GM19239 (cell line): ENCODE data around the gene TDRD10.

ENCODE experiments used
- DNase-seq: peaks from one replicate; pipeline ENCODE4 v3.0.0; 2011; ENCODE audit warnings: low spot score; ENCODE audit not compliant: insufficient read length
- FAIRE-seq: peaks from 2 replicates; lab custom pipeline; 2011; peaks lifted over from hg19 to GRCh38; lab: Jason Lieb, UNC

The TDRD10 gene, protein sequence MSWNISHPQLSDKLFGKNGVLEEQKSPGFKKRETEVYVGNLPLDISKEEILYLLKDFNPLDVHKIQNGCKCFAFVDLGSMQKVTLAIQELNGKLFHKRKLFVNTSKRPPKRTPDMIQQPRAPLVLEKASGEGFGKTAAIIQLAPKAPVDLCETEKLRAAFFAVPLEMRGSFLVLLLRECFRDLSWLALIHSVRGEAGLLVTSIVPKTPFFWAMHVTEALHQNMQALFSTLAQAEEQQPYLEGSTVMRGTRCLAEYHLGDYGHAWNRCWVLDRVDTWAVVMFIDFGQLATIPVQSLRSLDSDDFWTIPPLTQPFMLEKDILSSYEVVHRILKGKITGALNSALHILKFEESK

DNA sequence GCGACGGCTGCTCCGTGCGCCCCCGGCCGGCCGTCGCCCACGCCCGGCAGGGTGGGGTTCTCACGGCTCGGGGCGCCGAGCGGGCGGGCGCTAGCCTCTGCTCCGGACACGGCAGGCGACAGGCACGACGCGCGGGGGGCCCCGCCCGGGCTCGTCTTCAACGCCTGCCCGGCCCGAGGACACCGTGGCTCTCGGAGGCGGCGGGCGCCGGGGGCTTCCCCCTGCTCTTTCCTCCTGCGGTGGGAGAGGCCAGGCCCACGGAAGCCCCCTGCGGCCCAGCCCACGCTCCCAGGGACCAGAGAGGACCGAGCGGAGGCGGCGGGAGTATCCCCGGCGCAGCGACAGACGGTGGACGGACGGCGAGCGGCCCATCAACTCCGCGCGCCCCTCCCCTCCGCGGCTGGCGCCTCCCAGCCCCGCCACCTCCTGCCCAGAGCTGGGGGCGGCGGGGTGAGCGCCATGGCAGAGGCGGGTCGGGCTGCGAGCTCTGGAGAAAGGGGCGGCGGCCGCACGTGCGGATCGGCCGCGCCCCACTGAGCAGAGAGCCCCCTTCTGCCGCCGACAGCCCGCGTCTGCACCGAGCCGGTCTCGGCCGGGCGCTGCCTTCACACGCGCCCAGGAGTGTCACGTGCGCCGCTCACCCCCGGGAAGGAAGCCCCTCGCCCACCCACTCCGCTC lies at the start of gene TDRD10, which contains the start of gene SHE:
TSS of gene TDRD10 (plus strand) at position 154 of the 678 bp plus-strand sequence. CDS start 4,685 bp downstream, outside the sequence.
TSS of gene SHE (minus strand) at position 347 of the 678 bp plus-strand sequence. CDS start 386 bp downstream, outside the sequence.
- DNase-seq, result no peak
- no peak for FAIRE-seq

DNA sequence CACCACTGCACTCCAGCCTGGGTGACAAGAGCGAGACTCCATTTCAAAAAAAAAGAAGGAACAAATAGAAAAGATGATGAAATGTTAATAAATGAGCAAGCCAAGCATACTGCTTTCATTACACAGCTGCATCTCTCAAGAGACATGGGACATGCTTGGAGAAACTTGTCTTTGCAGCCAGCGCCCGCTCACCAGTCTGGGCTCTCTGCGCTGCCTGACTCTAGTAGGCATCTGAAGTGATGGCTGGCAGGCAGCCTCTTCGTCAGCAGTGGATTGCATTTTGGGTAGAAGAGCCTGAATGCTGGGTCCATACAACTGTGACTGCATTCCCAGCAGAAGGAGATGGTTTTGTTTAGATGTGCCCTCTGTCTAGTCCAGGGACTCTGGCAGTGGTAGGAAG lies 48.9 kb upstream of the TDRD10 start:
- no peak for FAIRE-seq

DNA sequence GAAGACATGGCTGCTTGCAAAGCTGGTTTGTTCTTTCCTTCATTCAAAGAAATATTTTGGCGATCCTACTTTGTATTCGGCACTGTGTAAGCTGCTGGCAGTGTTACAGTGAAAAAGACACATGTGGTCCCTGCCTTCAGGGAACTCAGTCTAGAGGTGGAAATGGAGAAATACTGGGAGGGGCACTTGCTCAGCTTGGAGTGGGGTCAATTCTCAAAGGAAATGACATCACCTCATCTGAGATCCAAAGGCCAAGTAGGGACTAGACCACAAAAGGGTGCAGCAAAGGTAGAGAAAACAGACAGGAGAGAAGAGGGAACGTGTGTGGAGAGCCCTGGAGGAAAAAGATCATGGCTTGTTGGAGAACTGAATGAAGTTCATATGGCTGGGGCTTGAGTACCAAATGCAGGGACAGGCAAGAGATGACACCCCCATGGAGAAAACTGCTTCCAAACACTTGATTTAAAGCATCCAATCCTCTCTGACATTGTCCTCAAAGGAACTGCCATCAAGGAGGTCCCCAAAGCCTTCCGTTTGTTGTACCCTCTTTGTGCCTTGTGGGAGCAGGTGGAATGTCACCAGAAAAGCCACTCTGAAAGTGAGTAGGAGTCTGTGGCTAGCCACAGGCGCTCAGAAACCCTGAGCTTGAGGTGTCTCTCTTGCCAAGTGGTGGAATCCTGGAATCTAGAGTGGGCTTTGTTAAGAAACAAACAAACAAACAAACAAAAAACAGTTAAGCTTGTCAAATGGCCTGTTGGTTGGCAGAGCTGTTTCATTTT lies 48.3 kb upstream of the TDRD10 start:
- no peak for DNase-seq
- FAIRE-seq, result peak; percentile 11

More for the DNA sequence above, 48.9 kb upstream of the TDRD10 start:
- no peak for DNase-seq

DNA sequence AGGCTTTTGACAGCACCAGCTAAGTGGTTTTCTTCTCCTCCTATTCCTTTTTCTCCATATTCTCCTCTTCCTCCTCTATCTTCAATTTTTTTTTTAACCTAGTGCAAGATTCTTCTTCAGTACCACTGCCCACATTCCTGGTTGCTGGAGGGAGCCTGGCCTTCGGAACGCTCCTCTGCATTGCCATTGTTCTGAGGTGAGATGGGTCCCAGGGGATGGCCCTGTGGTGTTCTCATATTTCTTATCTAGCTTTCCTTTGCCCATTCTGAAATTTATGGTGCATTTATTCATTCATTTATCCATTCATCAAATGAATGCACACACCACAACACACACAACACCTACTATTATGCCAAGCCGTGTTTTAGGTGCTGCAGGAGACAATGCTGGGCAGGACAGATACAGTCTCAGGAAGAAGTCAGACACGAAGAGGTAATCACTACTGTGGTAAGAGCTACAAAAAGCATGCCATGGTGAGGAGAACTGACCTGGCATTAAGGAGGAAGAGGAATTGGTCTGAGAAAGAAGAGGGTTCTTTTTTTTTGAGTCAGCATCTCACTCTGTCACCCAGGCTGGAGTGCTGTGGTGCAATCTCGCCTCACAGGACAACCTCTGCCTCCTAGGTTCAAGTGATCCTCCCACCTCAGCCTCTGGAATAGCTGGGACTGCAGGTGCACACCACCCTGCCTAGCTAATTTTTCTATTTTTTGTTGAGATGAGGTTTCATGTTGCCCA lies 47.5 kb upstream of the TDRD10 start:
- DNase-seq (no peak), FAIRE-seq (no peak)

DNA sequence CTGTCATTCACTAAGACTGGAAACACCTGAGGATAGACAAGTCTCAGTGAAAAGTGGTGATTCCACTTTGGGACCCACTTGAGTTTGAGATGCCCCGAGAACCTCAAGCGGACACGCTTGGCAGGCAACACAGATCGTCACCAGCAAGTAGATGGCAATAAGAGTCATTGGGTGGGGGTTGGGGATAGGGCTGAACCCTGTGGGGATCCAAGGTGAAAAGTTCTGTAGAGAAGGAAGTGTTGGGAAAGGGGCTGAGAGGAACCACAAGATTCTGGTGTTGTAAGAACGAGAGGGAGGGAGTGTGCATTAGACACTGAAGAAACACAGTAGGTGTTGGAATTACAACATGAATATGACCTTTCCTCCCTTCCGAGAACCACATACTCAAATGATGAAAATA lies 45.4 kb upstream of the TDRD10 start:
- FAIRE-seq (no peak), DNase-seq (no peak)

DNA sequence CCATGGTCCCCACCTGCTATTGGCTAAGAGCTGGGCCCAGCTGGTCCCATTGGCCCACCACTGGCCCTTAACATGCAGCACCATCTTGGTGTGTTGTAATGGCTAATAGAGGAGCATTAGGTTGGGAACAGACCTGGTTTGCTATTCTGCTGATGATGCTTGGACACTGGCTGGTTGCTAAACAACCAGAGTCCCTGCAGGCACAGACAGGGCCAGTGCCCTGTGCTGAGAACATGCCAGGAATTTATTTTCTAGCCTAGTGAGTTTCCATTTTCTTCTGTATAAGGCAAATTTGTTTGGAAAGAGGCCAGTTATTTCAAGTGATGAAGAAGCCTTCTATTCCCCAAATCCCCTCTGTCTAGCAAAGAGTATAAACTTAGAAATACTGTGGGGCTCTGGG lies 42.9 kb upstream of the TDRD10 start:
- no peak for DNase-seq

DNA sequence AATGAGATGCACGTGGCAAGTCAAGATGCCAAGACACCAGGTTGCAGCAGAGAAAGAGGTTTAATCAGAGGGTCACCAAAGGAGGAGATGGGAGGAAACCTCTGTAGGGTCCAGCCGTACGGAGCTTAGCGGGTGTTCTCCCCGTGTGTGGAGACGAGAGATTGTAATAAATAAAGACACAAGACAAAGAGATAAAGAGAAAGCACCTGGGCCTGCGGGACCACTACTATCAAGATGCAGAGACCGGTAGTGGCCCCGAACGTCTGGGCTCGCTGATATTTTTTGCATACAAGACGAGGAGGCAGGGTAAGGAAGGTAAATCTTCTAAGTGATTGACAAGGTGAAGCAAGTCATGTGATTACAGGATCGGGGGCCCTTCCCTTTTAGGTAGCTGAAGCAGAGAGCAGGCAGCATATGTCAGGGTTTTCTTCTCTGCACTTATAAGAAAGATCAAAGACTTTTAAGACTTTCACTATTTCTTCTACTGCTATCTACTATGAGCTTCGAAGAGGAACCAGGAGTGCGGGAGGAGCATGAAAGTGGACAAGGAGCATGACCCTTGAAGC lies 41.2 kb upstream of the TDRD10 start:
- FAIRE-seq, result no peak
- no peak for DNase-seq

More for the DNA sequence above, 42.9 kb upstream of the TDRD10 start:
- no peak for FAIRE-seq

DNA sequence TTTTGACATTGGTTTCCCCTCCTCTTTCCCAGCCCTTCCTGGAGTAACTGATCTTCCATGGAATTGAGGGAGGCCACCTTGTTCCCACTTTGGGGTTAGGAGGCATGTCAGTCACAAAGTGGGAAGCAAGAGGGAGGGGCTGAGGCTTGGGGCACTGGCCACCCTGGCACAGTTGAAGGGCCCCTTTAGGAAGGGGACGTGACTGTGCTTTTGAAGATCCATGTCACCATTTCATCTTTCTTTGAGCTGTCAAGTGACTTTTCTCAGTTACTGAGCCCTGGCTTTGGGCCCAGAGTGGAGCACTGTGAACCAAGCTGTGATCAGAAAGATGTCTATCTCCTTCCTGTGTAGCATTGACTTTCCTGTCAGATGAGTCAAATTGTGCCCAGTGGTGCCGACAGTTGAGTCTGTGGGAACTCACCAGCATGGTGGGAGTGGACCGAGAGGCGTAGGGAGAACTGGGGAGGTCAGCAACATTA lies 38.5 kb upstream of the TDRD10 start:
- no peak for DNase-seq
- no peak for FAIRE-seq

DNA sequence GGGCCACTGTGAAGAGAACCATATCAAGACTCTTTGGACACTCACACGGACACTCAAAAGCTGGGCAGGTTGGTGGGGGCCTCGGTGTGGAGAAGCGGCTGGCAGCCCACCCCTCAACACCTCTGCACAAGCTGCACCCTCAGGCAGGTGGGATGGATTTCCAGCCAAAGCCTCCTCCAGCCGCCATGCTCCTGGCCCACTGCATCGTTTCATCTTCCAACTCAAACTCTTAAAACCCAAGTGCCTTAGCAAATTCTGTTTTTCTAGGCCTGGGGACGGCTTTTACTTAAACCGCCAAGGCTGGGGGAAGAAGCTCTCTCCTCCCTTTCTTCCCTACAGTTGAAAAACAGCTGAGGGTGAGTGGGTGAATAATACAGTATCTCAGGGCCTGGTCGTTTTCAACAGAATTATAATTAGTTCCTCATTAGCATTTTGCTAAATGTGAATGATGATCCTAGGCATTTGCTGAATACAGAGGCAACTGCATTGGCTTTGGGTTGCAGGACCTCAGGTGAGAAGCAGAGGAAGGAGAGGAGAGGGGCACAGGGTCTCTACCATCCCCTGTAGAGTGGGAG lies 36.3 kb upstream of the TDRD10 start:
- FAIRE-seq, result no peak

DNA sequence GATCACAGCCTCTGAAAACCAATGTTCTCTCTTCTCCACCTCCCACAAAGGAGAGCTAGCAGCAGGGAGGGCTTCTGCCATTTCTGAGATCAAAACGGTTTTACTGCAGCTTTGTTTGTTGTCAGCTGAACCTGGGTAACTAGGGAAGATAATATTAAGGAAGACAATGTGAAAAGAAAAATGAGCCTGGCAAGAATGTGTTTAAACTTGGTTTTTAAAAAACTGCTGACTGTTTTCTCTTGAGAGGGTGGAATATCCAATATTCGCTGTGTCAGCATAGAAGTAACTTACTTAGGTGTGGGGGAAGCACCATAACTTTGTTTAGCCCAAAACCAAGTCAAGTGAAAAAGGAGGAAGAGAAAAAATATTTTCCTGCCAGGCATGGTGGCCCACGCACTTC lies 35.8 kb upstream of the TDRD10 start:
- FAIRE-seq (no peak), DNase-seq (no peak)

More for the DNA sequence above, 36.3 kb upstream of the TDRD10 start:
- no peak for DNase-seq

DNA sequence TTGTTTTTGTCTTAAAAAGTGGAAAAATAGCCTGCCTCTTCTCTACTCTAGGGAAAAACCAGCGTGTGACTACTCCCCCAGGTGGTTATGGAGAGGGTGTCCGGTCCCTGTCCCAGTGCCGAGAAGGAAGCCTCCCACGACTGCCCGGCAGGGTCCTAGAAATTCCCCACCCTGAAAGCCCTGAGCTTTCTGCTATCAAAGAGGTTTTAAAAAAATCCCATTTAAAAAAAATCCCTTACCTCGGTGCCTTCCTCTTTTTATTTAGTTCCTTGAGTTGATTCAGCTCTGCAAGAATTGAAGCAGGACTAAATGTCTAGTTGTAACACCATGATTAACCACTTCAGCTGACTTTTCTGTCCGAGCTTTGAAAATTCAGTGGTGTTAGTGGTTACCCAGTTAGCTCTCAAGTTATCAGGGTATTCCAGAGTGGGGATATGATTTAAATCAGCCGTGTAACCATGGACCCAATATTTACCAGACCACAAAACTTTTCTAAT lies 35.0 kb upstream of the TDRD10 start:
- no peak for DNase-seq
- FAIRE-seq, result peak; percentile 37

DNA sequence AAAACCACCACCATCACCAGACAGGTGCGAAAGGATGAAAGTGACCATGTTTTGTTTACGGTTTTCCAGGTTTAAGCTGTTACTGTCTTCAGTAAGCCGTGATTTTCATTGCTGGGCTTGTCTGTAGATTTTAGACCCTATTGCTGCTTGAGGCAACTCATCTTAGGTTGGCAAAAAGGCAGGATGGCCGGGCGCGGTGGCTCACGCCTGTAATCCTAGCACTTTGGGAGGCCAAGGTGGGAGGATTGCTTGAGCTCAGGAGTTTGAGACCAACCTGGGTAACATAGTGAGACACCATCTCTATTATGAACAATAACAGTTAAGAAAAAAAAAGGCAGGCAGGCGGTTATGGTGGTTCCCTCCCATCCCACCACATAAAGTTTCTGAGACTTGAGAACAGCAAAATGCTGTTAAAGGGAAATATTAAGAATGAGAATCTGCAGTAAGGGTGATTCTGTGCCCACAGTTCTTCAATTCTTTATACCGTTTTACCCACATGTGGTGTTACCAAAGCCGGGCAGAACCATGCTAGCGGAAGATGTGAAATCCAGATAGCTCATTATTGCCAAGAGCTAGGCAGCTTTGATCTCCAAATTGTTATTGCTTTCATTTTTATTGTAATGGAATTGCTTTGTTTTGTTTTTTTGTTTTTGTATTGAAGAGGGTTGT lies 34.5 kb upstream of the TDRD10 start:
- DNase-seq, result no peak
- no peak for FAIRE-seq

DNA sequence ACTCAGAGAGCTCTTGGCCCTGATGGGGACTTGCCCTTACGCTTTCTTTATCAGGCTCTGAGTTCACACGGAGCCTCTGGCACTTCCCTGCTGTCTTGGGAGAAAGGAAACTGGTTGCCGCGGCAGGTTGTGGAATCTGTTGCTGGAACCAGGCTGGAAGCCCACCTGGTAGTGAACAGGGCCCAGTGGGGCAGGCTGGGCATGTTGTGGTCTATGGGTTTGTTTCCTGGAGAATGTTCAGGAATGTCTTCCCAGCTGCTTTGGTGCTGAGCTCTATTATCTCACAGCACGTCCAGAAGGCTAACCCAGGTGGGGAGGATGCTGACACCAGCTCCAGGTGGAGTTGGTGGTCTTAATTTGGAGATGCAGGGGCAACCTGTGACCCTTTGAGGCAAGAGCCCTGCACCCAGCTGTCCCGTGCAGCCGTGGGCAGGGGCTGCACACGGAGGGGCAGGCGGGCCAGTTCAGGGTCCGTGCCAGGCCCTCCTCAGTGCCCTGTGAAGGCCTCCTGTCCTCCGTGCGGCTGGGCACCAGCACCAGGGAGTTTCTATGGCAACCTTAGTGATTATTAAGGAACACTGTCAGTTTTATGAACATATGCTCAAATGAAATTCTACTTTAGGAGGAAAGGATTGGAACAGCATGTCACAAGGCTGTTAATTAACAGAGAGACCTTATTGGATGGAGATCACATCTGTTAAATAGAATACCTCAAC lies 33.3 kb upstream of the TDRD10 start:
- FAIRE-seq, result no peak
- no peak for DNase-seq

DNA sequence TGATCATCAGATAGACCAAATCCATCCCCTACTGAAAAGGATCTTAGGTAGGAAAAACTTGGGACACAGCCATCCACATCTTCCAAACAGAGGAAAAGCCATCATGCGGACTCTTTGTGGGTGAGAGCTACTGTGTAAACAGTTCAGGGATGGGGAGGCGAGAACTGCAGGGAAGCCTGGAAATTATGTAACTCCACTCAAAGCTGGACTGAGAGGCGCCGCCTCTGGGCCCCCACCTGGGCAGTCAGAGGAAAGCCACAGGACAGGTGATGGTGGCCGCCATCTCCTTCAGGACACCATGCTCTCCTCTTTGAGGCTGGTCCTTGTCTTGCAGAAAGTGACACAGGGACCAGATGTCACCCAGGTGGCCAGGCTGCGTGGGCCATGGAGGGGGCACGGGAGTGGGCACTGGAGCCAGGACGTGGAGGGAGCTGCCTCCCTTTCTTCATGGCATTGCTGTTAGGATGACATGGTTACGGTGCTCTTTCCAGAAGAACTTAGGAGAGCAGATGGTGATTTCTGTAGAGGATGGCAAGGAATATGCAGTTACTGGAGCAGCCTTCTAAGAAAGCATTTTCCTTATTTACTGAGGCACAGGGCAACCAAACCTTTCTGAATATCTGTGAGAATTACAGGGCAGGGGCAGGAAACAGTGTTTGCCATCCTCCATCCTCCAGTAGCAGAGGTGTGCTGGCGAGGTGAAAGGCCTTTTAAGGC lies 32.0 kb upstream of the TDRD10 start:
- FAIRE-seq (no peak), DNase-seq (no peak)

DNA sequence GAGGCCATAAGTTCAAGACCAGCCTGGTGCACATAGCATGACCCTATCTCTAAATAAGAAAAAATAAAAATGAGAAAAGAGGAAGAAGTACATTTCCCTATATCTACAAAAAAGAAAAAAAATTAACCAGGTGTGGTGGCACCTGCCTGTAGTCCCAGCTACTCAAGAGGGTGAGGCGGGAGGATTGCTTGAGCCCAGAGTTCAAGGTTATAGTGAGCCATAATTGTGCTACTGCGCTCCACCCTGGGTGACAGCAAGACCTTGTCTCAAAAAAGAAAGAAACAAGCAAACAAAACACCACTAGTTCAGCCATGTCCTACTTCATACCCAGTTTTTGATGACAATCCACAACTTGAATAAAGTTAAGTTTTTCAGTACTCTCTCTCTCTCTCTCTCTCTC lies 30.7 kb upstream of the TDRD10 start:
- DNase-seq (no peak), FAIRE-seq (no peak)

DNA sequence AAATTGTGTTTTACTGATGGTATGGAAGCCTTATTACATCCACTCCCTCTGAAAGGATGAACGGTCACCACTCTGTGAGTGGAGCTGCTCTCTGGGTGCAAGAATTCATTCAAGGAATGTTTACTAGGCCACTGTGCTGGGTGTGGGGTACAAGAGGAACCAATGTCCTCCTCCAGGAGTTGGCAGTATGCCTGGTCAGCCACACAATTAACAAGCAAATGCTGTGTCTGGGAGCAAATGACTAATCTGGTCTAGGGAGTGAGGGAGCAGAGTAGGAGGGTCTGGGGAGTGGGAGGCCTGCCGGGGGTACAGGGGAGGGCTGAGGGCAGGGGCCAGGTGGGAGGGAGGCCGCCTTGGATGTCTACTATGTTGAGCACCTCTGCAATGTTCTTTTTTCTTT lies 27.2 kb upstream of the TDRD10 start:
- no peak for FAIRE-seq
- no peak for DNase-seq

DNA sequence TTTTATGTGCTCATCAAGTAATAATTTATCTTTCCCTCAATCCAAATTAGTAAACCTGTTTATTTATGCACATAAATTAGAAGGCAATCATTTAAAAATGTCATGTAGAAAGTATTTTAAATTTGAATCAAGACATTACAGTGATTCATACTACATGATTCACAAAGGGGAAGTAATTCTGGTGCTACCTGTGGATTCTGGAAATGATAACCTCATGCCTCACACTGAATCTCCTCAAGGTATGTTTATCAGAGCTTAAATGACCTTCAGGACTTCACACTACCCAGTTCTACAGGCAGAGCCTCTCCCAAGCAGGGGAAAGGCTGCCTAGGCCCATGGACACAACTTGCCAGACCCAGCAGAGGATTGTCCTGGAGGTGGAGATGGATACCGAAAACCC lies 25.2 kb upstream of the TDRD10 start:
- no peak for FAIRE-seq
- DNase-seq, result no peak
